Measurements from ENCODE around the gene GREM2.

GREM2 gene

GRCh38 chr1:240553351-240553750 lies 58.6 kb downstream of the GREM2 start:
- DNase-seq: no peak

DNA sequence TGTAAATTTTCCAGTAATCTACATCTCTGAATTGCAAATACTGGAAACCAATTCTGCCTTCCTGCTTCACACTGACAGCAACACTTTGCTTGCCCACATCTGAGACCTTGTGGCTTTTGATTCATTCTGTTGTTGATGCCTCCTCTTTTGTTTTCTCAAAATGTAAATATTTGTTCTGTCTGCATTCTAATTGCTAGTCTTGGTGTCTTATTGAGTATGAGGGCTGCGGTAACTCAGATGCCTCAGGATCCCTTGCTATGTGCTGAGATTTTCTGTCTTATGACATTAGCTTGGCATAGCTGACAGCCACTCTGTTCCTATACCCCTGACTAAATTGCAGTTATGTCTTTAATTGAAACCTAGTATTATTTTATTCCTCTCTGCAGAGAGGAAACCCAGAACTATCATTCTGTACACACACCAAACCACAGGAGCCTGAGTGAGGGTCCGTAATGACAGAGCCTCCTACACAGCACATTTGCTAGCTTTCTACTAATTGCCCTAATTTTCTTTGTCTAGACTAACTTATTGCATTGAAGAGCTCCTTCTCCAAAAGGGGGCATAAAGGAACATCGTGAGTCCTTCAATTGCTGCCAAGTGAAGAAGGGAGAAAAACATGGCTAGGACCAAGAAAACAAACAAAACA lies 72.1 kb downstream of the GREM2 start:
- DNase-seq: no peak

DNA sequence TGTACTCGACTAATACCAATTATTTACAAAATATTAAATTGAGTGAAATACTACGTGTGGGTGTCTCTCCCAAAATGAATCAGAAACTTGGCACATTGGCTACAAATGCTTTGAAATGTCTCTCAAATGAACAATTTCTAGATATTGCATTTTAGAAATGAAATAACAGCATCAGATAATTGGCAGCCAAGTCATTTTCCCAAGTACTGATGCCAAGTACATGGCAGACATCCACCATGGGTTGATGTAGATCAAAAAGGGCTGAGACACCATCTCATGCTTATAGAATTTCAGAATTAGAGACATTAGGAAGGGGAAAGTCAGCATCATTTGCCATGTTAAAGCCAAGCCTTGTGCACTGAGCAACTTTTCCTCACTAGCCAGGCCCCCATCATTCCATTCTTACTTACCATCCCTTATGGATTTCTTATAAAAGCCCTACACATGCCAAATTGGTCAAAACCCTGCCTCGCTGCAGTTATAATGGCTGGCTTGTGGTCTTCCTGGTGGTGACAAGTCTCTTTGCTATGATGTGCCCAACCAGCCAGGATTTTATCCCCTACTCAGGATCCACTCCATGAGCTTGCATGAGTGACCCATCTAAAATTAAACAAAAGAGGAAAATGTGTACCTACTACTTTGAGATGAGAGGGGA lies 73.1 kb downstream of the GREM2 start:
- no peak for DNase-seq

DNA sequence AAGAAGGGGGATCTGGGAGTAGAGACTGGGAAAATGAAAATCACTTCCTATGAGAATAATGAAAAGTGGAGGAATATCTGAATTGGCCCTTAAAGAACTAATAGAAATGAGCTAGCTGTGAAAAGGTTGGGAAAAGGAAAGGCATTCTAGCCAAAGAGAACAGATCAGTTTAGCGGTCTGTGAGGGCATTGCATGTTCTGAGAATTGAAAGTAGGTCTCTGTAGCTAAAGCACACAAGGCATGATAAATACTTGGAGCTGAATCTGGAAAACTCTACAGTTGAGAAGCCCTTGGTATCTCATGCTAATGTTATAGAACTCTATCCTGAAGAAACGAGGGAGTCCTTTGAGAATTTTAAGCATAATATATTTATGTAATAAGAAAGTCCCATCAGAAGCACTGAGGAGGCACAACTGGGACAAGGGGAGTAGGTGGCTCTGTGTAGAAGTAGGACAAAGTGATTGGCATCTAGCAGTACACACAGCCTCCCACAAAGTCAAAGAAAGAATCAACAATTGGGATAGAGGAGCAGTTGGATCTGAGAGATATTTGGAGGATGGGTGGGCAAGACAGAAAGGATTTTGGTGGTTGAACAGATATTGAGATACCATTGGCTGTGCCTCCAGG lies 78.7 kb downstream of the GREM2 start:
- no peak for DNase-seq

- no peak for DNase-seq
Observed at GRCh38 chr1:240528591-240528990, 83.4 kb downstream of the GREM2 start.

- no peak for DNase-seq
Observed at GRCh38 chr1:240527086-240527485, 84.9 kb downstream of the GREM2 start.

GRCh38 chr1:240526312-240526711 lies 85.6 kb downstream of the GREM2 start:
- DNase-seq: no peak

DNA sequence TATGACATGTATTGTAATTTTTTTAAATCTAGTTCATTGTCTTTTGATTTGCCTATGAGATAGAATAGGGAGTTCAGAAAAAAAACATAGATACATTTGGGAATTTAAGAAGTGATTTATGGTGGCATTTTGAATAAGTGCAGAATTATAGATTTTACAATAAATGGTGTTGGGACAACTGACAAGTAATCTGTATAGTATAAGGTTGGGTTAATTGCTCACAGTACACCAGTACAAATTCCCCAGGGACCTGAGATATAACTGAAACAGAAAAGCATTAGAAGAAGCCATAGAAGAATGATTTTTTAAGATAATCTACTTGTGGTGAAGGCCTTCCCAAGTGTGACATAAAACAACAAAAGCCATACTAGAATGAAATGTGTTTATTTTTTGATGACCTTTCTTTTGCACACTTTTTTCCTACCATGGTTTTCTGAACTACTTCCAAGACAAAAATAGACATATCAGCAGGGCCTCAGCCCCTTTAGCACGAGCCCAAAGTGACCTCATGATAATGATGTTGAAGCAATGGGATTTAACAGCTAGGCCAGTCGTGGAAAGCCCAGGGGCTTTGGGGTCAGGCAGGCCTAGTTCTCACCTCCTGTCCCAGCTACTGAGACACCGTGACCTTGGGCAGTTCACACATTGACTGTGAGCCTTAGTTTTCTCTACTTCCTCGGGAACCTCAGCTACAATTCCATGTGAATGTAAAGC lies 87.4 kb downstream of the GREM2 start:
- DNase-seq: no peak

DNA sequence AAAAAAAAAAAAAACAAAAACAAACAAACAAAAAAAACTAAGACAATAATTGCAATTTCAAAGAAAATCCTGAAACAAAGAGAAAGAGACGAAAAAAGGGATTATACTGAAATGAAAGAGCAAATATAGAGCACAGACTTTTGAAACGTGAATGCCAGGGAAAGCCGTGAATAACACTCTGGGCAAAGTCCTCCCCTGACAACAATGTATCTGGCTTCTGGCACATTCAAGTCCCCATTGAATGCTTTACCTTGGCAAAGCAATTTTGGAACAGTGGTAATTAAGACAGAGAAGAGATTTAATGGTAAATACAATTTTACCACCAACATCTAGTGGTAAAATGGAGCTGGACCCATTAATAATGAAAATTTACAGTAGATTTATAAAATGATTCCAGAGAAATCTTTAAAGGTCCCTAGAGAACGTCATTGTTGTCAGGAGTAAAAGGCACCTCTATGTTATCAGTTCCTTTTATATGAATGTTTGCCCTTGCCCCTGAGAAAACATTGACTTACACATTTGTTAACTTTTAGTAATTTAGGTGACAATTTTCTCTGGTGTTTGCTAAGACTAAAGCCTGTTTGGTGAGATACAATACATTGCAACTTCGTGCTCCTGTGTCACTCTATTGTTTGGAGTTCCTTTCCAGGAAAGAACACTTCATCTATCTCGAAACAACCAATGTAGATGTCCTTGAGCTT lies 89.7 kb downstream of the GREM2 start:
- DNase-seq: no peak

- DNase-seq: no peak
Observed at GRCh38 chr1:240517891-240518290, 94.1 kb downstream of the GREM2 start.

DNA sequence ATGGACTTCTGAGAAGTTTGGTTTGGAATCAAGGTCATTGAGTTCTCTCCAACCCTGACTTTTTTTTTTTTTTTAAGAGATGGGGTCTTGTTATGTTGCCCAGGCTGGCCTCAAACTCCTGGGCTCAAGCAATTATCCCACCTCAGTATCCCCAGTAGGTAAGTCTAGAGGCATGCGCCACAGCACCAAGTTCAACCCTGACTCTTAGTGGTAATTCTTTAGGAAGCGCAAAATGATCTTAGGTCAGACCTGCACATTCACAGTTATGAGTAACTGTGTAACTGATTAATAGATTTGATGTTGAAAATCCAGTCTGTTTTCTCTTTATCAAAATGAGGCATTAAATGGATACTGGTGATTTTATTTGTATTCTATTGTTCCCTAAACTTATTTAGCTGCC lies 95.9 kb downstream of the GREM2 start:
- no peak for DNase-seq

DNA sequence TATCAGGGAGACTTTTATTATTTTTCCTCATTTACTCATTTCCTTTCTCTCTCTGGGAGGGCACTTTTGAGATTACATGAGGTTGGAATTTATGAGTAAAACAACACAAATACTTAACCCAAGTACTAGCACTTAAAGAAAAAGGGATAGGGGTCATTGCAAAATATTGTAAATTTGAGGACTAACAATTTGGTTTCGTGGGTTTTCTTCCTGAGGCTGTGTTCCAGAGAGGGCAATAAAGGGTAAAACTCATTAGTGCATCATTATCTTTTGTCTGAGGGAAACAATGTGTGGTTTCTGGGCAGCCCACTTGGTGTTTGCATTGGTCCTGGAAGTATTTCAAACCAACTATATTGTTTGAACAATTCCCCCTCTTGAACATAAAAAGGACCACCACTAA lies 96.5 kb downstream of the GREM2 start:
- DNase-seq: no peak

- no peak for DNase-seq
Observed at GRCh38 chr1:240511789-240512188, 100.2 kb downstream of the GREM2 start.

GRCh38 chr1:240508950-240509349 lies 103.0 kb downstream of the GREM2 start:
- no peak for DNase-seq

DNA sequence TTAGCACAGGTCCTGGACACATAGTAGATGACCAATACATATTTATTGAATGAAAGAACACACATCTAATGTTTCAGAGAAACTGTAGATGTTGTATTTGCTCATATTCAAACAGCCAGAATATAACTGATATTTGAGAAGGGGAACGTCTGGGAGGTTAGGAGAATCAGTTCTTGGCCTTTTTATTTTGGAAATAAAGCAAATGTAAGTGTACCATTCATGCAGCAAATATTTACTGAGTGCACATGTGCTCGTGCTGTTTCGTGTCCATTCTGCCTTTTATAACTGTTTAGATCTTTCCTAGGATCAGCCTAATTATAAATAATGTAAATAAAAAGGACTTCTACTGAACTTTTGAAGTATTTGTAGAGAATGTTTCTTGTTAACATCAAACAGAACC lies 103.8 kb downstream of the GREM2 start:
- DNase-seq: no peak

- no peak for DNase-seq
Observed at GRCh38 chr1:240506176-240506575, 105.8 kb downstream of the GREM2 start.

GRCh38 chr1:240503558-240503957 lies 108.4 kb downstream of the GREM2 start:
- DNase-seq: no peak

DNA sequence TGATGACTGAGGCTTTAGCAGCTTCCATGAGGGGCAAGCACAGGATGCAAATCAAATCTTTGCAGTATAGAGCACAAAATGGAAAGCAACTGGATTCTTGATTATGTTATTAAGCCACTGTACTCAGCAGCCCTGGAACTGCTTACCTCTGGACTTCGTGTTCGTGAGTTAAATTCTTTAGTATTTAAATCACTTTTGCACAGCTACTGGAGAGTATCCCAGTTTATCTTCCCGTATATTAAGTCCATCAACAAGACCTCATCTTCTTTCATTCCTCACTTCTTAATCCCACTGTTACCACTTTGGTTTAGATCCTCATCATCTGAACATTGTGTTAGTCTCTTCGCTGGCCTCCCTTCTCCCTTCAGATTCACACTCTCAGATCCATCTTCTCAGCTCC lies 108.9 kb downstream of the GREM2 start:
- DNase-seq: no peak

GRCh38 chr1:240501115-240501514 lies 110.8 kb downstream of the GREM2 start:
- DNase-seq: no peak

- DNase-seq: no peak
Observed at GRCh38 chr1:240500647-240501046, 111.3 kb downstream of the GREM2 start.

- no peak for DNase-seq
Observed at GRCh38 chr1:240499012-240499411, 112.9 kb downstream of the GREM2 start.

DNA sequence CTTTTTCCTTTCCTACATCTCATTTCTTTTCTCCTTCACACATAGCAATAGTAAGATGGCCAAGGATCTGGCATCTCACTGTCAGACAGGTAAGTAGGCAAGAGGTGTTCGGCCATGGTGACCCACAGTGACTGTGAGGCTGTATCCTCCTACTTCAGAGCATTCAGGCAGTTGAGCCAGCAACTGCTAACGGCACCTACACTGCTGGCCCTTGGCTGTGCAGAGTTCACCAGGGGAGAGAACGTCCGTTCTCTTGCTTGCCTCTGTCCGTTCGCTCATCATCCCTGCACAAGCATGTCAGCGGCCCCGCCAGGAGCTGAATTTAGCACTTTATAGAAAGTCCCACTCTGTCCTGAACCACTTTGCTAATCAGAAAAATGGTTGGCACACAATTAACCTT lies 113.6 kb downstream of the GREM2 start:
- no peak for DNase-seq

DNA sequence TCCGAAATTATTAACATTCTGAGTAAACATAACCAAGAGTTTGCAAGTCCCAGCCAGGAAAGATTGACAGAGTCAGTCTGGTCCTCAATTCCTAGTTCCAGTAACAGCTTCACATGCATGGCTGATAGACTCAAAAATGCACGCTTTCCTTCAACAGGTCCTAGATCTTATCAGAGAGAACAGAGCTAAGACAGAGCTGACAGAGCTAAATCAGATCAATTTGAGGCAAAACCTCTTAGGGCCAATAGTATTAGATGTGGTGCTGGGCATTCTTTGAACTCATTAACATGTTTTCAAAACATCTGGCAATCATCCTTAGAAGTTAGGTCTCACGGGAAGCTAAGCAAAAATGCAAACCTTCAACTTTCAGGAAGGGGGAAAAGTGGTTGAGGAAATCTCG lies 114.0 kb downstream of the GREM2 start:
- DNase-seq: no peak

All from cortex of kidney (tissue), 1 donor.